NCI-H460 (cell line): Measurements from ENCODE around the gene PEX1. TPM values are rescaled to one million over a fixed set of nuclear protein-coding genes. Genes with fewer than 3 reads are reported as not detected.
"Not testable (repeated sequence)": the region's sequence is repeated elsewhere in the genome, so short reads cannot be mapped to it uniquely, and the experiment has no call there.

Experiments
- DNase-seq: peaks from one replicate; pipeline ENCODE4 v3.0.0-alpha.2; 2016; ENCODE audit warnings: low read depth; ENCODE audit errors: extremely low read depth
- total RNA-seq: library from RNA; depleted of rRNA; stranded (reverse); fragments of >200 nt; shearing (Covaris generic); gene quantifications from 2 replicates; pipeline ENCODE4 v1.2.3, GENCODE V29; 2014; rRNA removed

The PEX1 gene
- total RNA-seq, 1 experiment from 2014 or later, result 19.8 TPM

DNA sequence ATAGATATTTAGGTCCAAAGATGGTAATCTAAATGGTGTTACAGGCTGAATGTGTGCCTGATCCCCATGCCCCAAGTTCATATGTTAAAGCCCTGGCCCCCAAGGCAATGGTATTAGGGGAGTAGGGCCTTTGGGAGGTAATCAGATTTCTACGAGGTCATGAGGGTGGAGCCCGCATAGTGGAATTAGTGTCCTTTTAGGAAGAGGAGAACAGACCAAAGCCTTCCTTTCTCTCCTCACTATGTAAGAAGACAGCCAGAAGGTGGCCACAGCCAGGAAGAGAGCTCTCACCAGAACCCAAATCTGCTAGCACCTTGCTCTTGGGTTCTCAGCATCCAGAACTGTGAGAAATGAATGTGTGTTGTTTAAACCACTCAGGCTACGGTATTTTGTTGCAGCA lies 65.8 kb downstream of the PEX1 start:
- no peak for DNase-seq

DNA sequence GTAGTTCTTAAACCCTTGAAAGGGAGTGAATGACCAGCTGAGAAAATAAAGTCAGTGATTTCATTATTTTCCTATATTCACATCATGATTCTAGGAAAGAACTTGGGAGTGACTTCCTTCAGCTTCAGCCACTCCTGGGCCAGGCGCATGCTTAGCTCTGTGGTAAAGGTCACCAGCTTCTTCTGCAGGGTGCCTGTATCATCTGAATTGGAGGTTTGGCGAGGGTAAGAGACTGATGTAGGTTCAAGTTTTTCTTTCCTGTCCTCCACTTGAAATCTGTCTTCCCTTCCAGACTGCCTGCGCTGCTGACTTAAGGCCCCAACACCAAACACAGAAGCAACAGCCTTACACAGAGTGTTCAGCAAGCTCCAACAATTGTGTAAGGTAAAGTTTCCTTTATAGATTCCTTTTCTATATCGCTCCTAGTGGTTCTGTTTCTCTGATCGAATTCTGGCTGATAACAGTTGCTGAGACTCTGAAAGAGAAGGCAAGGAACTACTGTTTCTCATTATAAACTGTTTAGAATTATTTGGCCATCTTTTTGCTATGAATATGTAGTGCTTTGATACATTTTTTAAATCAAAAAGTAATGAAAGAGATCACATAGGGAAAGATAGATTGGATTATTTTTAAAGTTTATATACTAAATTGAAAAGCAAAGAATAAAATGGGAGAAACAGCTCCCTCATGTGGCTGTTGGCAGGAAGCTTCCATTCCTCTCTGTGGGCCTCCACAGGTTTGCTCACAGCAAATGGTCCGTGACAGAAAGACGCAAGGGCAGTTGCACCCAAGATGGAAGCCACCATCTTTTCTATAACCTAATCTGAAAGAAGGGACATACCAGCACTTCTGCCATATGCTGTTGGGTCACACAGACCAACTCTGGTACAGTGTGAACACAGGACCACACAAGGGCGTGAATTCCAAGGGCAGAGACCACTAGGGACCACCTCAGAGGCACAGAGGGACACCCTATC lies 67.0 kb downstream of the PEX1 start:
- peak; percentile 56 for DNase-seq

- no peak for DNase-seq
Measured at GRCh38 chr7:92460510-92460909, 67.8 kb downstream of the PEX1 start.

DNA sequence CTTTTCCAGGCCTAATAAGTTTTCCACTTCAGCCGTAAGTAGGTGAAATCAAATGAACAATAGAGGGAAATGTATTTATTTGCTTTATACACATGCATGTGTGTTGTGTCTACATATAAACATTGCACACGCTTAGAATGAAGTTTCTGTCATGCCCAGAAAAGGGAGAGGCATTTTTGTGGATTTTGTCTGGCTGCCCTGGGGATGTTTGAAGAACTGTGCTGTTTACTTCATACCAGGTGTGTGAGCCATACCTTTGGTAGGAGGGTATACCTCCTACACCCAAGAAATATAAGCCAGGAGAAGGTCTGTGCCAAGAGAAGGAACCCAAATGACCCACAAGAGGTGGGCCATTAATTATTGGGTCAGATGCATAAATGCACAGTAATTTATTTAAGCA lies 68.2 kb downstream of the PEX1 start:
- no peak for DNase-seq

- DNase-seq, result no peak
Measured at GRCh38 chr7:92456236-92456635, 72.1 kb downstream of the PEX1 start.

- DNase-seq, result no peak
Measured at GRCh38 chr7:92451645-92452044, 76.7 kb downstream of the PEX1 start.

GRCh38 chr7:92448205-92448747 lies 80.0 kb downstream of the PEX1 start:
- peak; percentile 36 for DNase-seq

DNA sequence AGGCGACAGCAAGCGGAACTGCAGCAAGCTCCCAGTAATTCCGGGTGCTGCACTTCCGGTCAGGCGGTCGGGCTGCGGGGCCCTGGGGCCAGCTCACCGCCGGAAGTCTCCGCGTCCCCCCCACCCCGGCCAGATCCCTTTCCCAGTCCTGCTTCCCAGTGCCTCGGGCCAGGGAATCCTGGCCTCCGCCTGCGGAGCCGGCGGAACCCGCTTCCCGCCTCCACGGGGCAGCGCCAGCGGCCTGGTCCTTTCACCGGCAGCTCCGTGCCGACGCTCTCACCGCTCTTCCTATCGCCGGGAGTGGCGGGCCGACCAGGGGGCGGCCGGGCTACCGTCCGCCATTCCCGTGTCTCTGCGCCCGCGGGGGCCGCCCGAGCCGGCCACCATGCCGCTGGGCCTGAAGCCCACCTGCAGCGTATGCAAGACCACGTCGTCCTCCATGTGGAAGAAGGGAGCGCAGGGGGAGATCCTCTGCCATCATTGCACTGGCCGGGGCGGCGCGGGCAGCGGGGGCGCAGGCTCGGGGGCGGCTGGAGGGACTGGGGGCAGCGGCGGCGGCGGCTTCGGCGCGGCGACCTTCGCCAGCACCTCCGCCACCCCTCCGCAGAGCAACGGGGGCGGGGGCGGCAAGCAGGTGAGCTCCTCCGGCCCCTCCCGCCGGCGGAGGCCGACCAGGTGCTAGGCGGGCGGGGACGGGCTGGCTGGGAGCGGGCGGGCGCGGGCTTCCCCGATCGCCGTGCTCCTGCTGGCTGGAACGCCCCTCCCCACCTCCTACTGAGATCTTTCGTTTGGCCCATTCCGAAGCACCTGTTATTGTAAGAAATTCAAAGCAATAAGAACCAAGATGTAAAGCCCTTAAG lies 80.7 kb downstream of the PEX1 start, which contains the start of gene GATAD1:
GATAD1 (plus strand) TSS at position 138 of the 860 bp plus-strand sequence; CDS start at position 386, 248 bp downstream.
- peak; percentile 90 for DNase-seq

DNA sequence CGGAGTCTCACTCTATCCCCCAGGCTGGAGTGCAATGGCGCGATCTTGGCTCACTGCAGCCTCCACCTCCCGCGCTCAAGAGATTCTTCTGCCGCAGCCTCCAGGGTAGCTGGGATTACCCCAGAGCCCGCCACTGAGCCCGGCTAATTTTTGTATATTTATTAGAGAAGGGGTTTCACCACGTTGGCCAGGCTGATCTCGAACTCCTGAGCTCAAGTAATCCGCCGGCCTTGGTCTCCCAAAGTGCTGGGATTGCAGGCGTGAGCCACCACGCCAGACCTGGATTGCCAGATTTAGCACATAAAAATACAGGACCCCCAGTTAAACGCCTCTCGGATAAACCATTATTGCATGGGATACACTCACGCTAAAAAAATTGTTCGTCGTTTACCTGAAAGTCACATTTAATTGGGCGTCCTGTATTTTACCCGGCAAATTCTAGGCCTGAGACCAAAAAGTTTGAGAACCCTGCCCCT lies 81.4 kb downstream of the PEX1 start:
- no peak for DNase-seq

GRCh38 chr7:92442720-92443119 lies 85.6 kb downstream of the PEX1 start:
- DNase-seq, result not testable (repeated sequence)

DNA sequence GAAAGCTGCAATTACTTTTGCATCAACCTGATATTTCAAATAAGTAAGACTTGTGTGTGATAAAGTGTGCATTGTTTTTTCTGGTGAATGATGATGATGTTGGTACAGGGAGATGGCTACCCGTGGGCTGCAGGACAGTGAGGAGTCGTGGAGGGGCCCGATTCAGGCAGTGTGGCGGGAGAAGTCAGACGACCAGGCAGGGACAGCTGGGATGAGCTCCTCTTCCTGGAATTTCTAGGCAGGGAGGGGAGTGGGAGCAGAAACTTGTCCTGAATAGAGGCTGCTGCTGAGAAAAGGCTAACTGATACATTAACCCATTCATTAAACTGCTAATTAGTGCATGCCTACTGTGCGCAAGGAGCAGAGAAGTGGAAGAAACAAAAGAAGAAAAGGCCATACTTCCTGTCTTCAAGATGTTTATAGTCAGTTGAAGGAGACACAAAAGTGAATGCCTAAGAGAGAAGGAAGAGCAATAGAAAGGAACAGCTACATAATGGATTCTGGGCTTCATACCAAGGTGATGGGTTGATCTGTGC lies 90.3 kb downstream of the PEX1 start:
- DNase-seq, result no peak

Other genes with a start within 250 kb of the PEX1 start
- gene GATAD1, start 81.0 kb downstream of the PEX1 start, total RNA-seq, result 47.7 and 54.0 TPM in 2 replicates
- not detected in 2 replicates for gene ERVW-1, start 50.6 kb downstream of the PEX1 start, total RNA-seq
- 8.5 and 13.8 TPM in 2 replicates for gene RBM48, start 275 bp upstream of the PEX1 start, total RNA-seq
- gene FAM133B, start 61.9 kb upstream of the PEX1 start, total RNA-seq, result 20.3 and 25.1 TPM in 2 replicates